NCI-H82 (cell line): ENCODE data around the gene DLG5.

Experiments used
- DNase-seq: peaks from one replicate; lab custom pipeline; 2025; lab: John Stamatoyannopoulos, UW

The DLG5 gene

DNA sequence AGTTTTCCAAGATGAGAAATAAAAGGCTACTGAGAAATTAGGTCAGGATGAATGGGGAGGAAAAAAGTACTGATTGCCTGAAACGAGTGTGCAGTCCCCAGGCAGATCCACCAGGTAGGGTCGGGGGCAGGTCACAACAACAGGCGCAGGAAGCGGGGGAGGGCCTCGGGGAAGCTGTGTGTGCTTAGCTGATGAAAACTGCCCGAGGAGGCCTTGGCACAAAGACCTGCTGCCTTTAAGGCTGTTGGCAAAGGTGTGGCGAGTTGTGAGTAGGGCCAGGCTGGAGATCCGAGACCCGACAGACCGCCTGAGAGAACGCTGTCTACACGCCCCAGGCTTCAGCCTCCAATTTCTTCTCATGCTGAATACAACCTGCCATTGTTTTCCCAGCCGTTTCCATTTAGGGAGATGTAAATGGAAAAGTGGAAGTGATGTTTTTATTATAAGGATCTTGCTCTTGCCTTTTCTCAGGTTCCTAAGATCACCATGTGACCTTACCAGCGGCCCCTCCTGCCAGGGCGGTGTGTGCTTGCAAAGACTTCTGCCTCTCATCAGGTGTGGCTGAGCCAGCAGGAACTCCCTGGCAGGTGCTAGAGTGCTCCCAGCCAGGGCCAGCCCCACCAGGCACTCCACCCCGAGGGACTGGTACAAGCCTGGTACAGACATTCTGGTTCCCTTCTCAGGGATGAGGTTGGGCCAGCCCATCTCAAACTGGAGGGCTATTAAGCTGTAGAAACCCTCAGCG lies 60.8 kb downstream of the DLG5 start:
- DNase-seq, result peak; percentile 8

- no peak for DNase-seq
These were observed 62.3 kb downstream of the DLG5 start for GRCh38 chr10:77864151-77864851.

DNA sequence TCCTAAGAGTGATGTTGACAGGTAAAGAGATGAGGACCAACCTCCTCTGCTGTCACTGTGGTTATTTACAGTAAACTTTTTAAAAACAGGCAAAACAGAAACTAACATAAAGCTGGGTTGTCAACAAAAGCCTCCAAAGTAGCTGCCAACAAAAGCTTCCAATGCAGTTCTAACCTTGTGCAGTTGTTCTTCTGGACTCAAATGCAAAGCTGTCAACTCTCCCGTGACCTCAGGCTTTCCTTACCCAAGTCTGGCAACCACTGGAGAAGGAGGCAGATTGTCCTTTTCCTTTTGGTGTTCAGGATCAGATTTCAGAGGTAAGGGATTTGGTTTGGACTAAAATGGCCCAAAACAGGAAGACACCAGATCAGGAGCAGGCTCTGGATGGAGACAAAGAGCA lies 63.1 kb downstream of the DLG5 start:
- no peak for DNase-seq

DNA sequence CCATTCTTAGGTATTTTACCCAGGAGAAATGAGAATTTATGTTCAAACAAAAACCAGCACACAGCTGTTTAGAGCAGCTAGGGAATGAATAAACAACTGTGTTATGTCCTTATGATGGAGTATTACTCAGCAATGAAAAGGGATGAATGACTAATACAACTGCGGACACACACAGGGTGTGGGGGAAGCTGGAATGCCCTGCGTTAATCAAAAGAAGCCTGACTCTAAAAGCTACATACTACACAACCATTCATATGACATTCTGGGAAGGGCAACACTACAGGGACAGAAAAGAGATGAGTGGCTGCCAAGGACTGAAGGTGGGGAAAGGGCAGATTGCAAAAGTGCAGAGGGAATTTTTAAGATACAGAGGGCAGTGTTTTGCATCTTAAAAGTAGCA lies 64.0 kb downstream of the DLG5 start:
- no peak for DNase-seq

GRCh38 chr10:77861366-77861765 lies 65.2 kb downstream of the DLG5 start:
- no peak for DNase-seq

GRCh38 chr10:77859865-77860282 lies 66.7 kb downstream of the DLG5 start:
- DNase-seq, result no peak

DNA sequence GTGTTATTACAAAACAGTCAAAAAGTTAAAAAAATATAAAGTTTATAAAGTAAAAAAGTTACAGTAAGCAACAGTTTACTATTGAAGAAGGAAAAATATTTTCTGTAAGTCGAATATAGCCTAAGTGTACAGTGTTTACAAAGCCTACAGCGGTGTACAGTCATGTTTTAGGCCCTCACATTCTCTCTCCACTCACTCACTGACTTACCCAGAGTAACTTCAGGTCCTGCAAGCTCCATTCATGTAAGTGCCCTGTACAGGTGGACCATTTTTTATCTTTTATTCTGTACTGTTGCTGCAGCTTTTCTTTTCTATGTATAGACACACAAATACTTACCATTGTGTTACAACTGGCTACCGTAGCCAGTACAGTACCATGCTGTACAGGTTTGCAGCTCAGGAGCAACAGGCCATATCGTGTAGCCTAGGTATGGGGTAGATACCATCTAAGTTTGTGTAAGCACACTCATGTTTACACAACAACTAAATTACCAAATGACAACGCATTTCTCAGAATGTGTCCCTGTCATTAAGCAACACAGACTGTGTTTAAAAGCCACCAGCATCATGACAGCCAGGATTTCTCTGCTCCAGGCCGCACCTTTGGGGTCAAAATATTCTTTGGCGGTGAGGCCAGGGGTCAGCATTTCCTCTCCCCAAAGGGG lies 67.2 kb downstream of the DLG5 start:
- no peak for DNase-seq

- no peak for DNase-seq
These were observed 69.3 kb downstream of the DLG5 start for GRCh38 chr10:77857272-77857671.

- no peak for DNase-seq
These were observed 70.0 kb downstream of the DLG5 start for GRCh38 chr10:77856566-77856965.

DNA sequence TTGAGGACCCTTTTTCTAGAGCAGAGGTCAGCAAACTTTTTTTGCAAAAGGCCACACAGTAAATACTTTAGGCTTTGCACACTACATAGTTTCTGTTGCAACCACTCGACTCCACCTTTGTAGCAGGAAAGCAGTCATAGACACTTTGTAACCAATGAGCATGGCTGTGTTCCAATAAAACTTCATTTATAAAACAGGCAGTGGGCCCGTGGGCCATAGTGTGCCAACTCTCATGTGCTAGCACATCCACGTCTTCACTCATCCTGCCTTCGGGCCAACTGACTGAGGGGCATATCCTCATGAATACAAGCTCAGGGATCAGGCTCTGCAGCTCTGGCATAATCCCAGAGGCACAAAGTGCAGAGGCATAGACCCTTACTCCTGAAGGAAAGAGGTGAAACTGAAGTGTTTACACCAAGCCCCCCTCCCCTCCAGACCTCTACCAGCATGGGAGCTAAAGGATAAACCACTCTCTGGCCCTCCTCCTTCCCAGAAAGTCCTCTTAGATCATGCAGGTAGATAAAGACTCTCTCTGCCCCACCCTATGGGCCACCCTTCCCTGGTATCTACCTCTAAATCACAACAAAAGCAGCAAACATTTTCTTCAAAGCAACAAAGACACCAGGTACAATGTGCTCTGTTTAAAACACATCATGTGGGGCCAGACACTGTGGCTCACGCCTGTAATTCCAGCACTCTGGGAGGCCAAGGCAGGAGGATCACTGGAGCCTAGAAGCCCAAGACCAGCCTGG lies 71.0 kb downstream of the DLG5 start:
- DNase-seq, result no peak

GRCh38 chr10:77854115-77854514 lies 72.4 kb downstream of the DLG5 start:
- no peak for DNase-seq

GRCh38 chr10:77853256-77853655 lies 73.3 kb downstream of the DLG5 start:
- DNase-seq, result no peak

- peak; percentile 89 for DNase-seq
These were observed 75.8 kb downstream of the DLG5 start for GRCh38 chr10:77850620-77851231.

GRCh38 chr10:77849039-77849664 lies 77.4 kb downstream of the DLG5 start:
- peak; percentile 4 for DNase-seq

DNA sequence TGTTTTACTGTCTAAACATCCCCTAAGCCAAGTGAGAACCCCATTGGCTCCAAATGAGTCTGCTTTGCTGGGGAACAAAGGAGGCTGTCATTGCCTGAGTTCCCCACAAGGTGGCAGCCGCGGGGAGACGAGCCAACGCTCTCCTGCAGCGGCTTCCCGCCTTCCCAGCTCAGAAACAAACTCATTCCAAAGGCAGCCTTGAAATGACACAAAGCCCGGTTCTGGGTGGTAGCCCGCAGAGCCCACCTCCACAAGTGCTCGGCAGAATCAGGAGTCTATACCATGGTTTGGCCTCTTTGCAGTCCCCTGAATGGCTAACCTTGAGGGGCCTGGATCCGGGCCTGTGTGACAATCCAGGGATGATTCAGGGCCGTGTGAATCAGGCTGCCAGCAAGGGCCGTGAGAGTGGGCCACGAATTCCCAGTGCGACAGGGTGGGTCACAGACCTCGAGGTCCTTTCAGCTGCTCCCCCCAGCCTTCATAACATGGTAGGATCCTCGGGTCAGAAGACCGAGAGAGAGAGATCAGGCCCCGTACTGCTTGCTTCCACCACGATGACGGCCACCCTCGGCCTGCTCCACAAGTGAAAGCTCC lies 79.7 kb downstream of the DLG5 start:
- DNase-seq, result peak; percentile 76

GRCh38 chr10:77845451-77845850 lies 81.1 kb downstream of the DLG5 start:
- no peak for DNase-seq

DNA sequence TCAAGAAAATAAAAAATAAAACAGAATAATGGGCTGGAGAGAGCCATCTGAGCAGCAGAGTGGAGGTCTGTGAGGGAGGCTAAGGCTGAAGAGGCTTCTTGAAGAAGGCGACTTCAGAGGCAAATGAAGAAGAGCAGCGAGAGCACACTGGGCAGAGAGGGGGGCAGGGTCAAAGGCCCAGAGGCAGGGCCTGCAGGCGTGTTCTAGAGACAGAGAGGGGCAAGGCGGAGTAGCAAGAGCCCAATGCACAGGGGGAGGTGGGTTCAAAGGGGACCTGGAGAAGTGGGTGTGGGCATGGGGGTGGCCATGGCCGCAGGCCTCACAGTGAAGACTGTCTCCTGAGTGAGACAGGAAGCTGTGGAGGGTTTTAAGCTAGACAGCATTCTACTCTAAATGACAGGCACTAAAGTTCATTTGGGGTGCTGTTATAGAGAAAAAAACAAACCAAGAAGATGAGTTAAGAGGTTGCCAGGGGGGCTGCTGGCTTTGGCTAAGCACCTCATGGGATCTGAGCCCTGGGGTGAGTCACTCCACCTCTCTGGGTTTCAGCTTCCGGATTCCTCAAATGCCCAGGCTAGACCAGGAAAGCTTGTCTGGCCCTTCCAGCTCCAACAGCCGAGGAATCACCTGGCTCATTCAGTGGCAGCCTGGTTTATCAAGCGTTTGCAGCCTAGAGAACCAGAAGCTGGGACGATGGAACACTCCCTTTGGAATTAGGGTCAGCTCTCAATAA lies 81.7 kb downstream of the DLG5 start:
- DNase-seq, result no peak

DNA sequence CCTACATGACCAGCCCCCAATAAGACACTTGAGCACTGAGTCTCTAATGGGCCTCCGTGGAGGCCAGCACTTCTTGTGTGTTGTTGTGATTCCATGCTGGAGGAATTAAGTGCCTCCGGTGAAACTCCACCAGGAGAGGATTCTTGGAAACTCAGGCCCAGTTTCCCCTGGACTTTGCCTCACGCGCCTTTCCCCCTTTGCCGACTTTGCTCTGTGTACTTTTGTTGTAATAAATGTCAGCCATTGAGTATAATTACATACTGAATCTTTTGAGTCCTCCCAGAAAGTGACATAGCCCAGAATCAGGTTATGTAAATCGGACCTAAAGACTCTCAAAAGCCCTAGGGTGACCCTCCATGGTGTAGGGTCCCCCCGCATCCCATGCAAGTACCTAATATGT lies 82.4 kb downstream of the DLG5 start:
- no peak for DNase-seq

DNA sequence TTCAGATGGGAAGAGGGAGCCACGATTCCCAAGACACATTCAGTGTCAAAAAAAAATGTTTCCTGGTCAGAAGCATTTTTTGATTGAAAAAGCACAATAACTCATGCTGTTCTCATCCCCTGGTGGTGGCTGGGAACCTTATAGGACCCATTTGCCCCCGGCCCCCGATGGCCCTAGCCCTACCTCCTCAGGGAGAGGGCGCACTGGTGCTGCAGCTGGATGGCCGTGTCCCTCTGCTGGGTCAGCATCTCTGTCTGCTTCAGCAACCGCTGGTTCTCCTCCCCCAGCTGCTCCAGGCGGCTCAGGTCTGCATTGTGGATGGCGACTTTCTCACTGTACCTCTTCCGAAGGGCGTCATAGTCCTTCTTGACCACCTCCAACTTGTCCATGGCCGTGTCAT lies 83.3 kb downstream of the DLG5 start:
- DNase-seq, result no peak

GRCh38 chr10:77842652-77843212 lies 83.8 kb downstream of the DLG5 start:
- no peak for DNase-seq
